Epithelial cell of proximal tubule (primary cell): ENCODE results near the gene COX5A. TPM values are rescaled to one million over a fixed set of nuclear protein-coding genes. Genes with fewer than 3 reads are reported as not detected.

Source experiments
- DNase-seq: peaks from one replicate; pipeline ENCODE4 v3.0.0-alpha.2; 2011; ENCODE audit warnings: low read depth
- H3K4me3 ChIP-seq: 2 replicates; pipeline ENCODE4 v1.5.1; 2011; ENCODE audit warnings: low read depth, mild to moderate bottlenecking, low read length
- CTCF ChIP-seq: conservative IDR thresholded peaks from 2 replicates; pipeline ENCODE4 v1.5.1; 2012; ENCODE audit warnings: low read depth, mild to moderate bottlenecking, low read length
- total RNA-seq: library from RNA; depleted of rRNA; stranded (reverse); fragments of >200 nt; gene quantifications from 2 replicates; pipeline ENCODE4 v1.2.3, GENCODE V29; 2015

COX5A gene
- total RNA-seq, 1 donor from 2014 or later = 123 TPM

- H3K4me3 ChIP-seq = peak overlapping the region; percentile 64
- TF ChIP-seq CTCF = peak; percentile 47
- no peak for DNase-seq
These were observed 18.1 kb upstream of the COX5A start for GRCh38 chr15:74955796-74956647.

GRCh38 chr15:74955017-74955416, 17.1 kb upstream of the COX5A start:
- DNase-seq = no peak
- H3K4me3 ChIP-seq = peak overlapping the region; percentile 64
- no peak for TF ChIP-seq CTCF

- DNase-seq = no peak
- no peak for TF ChIP-seq CTCF
- H3K4me3 ChIP-seq = peak overlapping the region; percentile 6
These were observed 16.6 kb upstream of the COX5A start for GRCh38 chr15:74954515-74954914.

GRCh38 chr15:74951006-74951405, 13.1 kb upstream of the COX5A start:
- no peak for DNase-seq
- H3K4me3 ChIP-seq = no peak overlapping the region
- TF ChIP-seq CTCF = no peak

- DNase-seq = no peak
- no peak overlapping the region for H3K4me3 ChIP-seq
- TF ChIP-seq CTCF = peak; percentile 99
These were observed 12.4 kb upstream of the COX5A start for GRCh38 chr15:74950078-74950908.

- TF ChIP-seq CTCF = no peak
- no peak for DNase-seq
- peak overlapping the region; percentile 73 for H3K4me3 ChIP-seq
These were observed 642 bp downstream of the COX5A start for GRCh38 chr15:74937272-74937589.
